ENCODE results near the gene ATP1A1. TPM values are rescaled to one million over a fixed set of nuclear protein-coding genes. Genes with fewer than 3 reads are reported as not detected.

The ATP1A1 gene
- total and polyA plus RNA-seq, 2 donors (not counting 1 experiment from before 2014, with no cell fraction given) = 141 to 230 TPM

GRCh38 chr1:116335850-116336624 lies 37.0 kb upstream of the ATP1A1 start:
- no peaks in the 10 kb centered on the region for H3K9me3 ChIP-seq (ENCODE audit: control insufficient read depth, insufficient read depth, low read depth, low read length)
- TF ChIP-seq CTCF (conservative IDR thresholded peaks at IDR 0.05 in 1 of 2, IDR thresholded peaks at IDR 0.05 in 1 of 2; ENCODE audit: low read depth in 1 of 2, low read length in 2 of 2) (no peak), EZH2 (IDR thresholded peaks at IDR 0.05; ENCODE audit: low read length, missing control alignments) (no peak)

GRCh38 chr1:116337398-116337797 lies 35.6 kb upstream of the ATP1A1 start:
- DNase-seq (ENCODE audit: low read depth in 2 of 2) = no peak
- H4K20me1 ChIP-seq (ENCODE audit: control insufficient read depth, extremely low read depth, insufficient read depth, low read length) = no peaks in the 10 kb centered on the region
- H3K9me3 ChIP-seq (ENCODE audit: control insufficient read depth, insufficient read depth, low read depth, low read length) = no peaks in the 10 kb centered on the region
- H3K4me2 ChIP-seq (ENCODE audit: extremely low read depth, insufficient read depth, low read length) = no peak overlapping the region
- H3K79me2 ChIP-seq (ENCODE audit: control insufficient read depth, insufficient read depth, low read length) = no peaks in the 10 kb centered on the region
- H3K36me3 ChIP-seq (ENCODE audit: control insufficient read depth, insufficient read depth, low read length) = no peaks in the 10 kb centered on the region
- no peaks in the 10 kb centered on the region for H3K4me1 ChIP-seq (ENCODE audit: control insufficient read depth, extremely low read depth, insufficient read depth, low read length)
- H3K4me3 ChIP-seq (replicated peaks in 1 of 4; ENCODE audit: control extremely low read depth in 1 of 4, insufficient read depth in 1 of 4, low read depth in 3 of 4, low read length in 4 of 4) = no peak overlapping the region
- H3K9ac ChIP-seq (ENCODE audit: insufficient read depth, low read length) = no peak overlapping the region
- H3K27me3 ChIP-seq (ENCODE audit: control insufficient read depth, insufficient read depth, low read length) = no peaks in the 10 kb centered on the region
- H2AFZ ChIP-seq (ENCODE audit: low read length) = no peak overlapping the region
- no peak overlapping the region for H3K27ac ChIP-seq (ENCODE audit: insufficient read depth, low read length)
- TF ChIP-seq EZH2 (IDR thresholded peaks at IDR 0.05; ENCODE audit: low read length, missing control alignments) (no peak), CTCF (conservative IDR thresholded peaks at IDR 0.05 in 1 of 2, IDR thresholded peaks at IDR 0.05 in 1 of 2; ENCODE audit: low read depth in 1 of 2, low read length in 2 of 2) (no peak)

More at GRCh38 chr1:116335850-116336624, 37.0 kb upstream of the ATP1A1 start:
- Histone ChIP-seq H3K79me2 (ENCODE audit: control insufficient read depth, insufficient read depth, low read length) (no peaks in the 10 kb centered on the region), H3K27ac (ENCODE audit: insufficient read depth, low read length) (no peak overlapping the region), H3K36me3 (ENCODE audit: control insufficient read depth, insufficient read depth, low read length) (no peaks in the 10 kb centered on the region), H3K9ac (ENCODE audit: insufficient read depth, low read length) (no peak overlapping the region), H4K20me1 (ENCODE audit: control insufficient read depth, extremely low read depth, insufficient read depth, low read length) (no peaks in the 10 kb centered on the region), H3K27me3 (ENCODE audit: control insufficient read depth, insufficient read depth, low read length) (no peaks in the 10 kb centered on the region), H3K4me2 (ENCODE audit: extremely low read depth, insufficient read depth, low read length) (no peak overlapping the region), H3K4me1 (ENCODE audit: control insufficient read depth, extremely low read depth, insufficient read depth, low read length) (no peaks in the 10 kb centered on the region), H3K4me3 (replicated peaks in 1 of 4; ENCODE audit: control extremely low read depth in 1 of 4, insufficient read depth in 1 of 4, low read depth in 3 of 4, low read length in 4 of 4) (no peak overlapping the region), H2AFZ (ENCODE audit: low read length) (no peak overlapping the region)
- no peak for DNase-seq (ENCODE audit: low read depth in 2 of 2)

GRCh38 chr1:116338400-116338799 lies 34.6 kb upstream of the ATP1A1 start:
- Histone ChIP-seq H3K4me3 (replicated peaks in 1 of 4; ENCODE audit: control extremely low read depth in 1 of 4, insufficient read depth in 1 of 4, low read depth in 3 of 4, low read length in 4 of 4) (no peak overlapping the region), H2AFZ (ENCODE audit: low read length) (no peak overlapping the region), H3K4me2 (ENCODE audit: extremely low read depth, insufficient read depth, low read length) (no peak overlapping the region), H3K27ac (ENCODE audit: insufficient read depth, low read length) (no peak overlapping the region), H3K9ac (ENCODE audit: insufficient read depth, low read length) (no peak overlapping the region), H4K20me1 (ENCODE audit: control insufficient read depth, extremely low read depth, insufficient read depth, low read length) (no peaks in the 10 kb centered on the region), H3K27me3 (ENCODE audit: control insufficient read depth, insufficient read depth, low read length) (no peaks in the 10 kb centered on the region), H3K79me2 (ENCODE audit: control insufficient read depth, insufficient read depth, low read length) (no peaks in the 10 kb centered on the region), H3K4me1 (ENCODE audit: control insufficient read depth, extremely low read depth, insufficient read depth, low read length) (no peaks in the 10 kb centered on the region), H3K36me3 (ENCODE audit: control insufficient read depth, insufficient read depth, low read length) (no peaks in the 10 kb centered on the region), H3K9me3 (ENCODE audit: control insufficient read depth, insufficient read depth, low read depth, low read length) (no peaks in the 10 kb centered on the region)
- no peak for DNase-seq (ENCODE audit: low read depth in 2 of 2)
- TF ChIP-seq EZH2 (IDR thresholded peaks at IDR 0.05; ENCODE audit: low read length, missing control alignments) (no peak), CTCF (conservative IDR thresholded peaks at IDR 0.05 in 1 of 2, IDR thresholded peaks at IDR 0.05 in 1 of 2; ENCODE audit: low read depth in 1 of 2, low read length in 2 of 2) (no peak)
